GM12892 (cell line): ENCODE data around the gene LPAR6.

Source experiments
- POLR2A ChIP-seq: IDR thresholded peaks from 2 replicates; pipeline ENCODE4 v1.6.1; 2011; ENCODE audit warnings: low read depth, low read length, control low read depth
- POLR2AphosphoS5 ChIP-seq: IDR thresholded peaks from 2 replicates; pipeline ENCODE4 v1.6.1; 2011; ENCODE audit warnings: low read depth, low read length, control low read depth
- TAF1 ChIP-seq: IDR thresholded peaks from 2 replicates; pipeline ENCODE4 v1.6.1; 2011; ENCODE audit warnings: low read depth, mild to moderate bottlenecking, control low read depth, low read length, borderline replicate concordance

DNA sequence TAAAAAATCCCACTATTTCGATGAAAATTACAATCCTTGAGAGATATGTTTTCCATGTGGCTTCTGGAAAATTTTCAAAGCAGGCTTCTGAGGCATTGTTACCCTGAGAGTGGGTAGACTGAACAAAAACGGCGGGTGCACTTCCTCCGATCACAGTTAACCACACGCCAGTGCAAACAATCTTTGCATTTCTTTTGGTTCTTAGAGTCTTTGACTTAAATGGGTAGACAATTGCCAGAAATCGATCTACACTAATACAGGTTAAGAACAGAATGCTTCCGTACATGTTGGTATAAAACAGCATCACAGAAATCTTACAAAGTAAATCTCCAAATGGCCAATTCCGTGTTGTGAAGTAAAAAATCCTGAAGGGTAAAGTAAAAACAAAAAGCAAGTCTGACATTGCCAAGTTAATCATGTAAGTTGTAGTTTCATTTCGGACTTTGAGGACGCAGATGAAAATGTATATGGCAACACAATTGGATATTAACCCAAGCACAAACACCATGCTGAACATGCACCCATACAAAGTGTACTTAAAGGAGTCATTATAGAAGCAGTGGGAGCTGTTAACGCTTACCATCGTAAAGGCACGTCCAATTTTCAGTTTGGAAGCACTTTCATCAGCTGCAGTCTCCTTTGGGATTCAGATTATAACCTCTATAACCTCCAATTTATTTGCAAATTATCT is 927 bp downstream of the LPAR6 start:
- TF ChIP-seq POLR2AphosphoS5 = no peak
- TF ChIP-seq POLR2A = no peak
- TF ChIP-seq TAF1 = no peak
